Fibroblast of skin of left biceps (primary cell): Measurements from ENCODE around the gene RPS15.
"Not testable (repeated sequence)": the region's sequence is repeated elsewhere in the genome, so short reads cannot be mapped to it uniquely, and the experiment has no call there.

Experiments used
- DNase-seq, 2 experiments: peaks; one replicate each; pipeline ENCODE4 v3.0.0-alpha.2; 2013; ENCODE audit warnings: low read depth in 2 of 2

Gene RPS15

DNA sequence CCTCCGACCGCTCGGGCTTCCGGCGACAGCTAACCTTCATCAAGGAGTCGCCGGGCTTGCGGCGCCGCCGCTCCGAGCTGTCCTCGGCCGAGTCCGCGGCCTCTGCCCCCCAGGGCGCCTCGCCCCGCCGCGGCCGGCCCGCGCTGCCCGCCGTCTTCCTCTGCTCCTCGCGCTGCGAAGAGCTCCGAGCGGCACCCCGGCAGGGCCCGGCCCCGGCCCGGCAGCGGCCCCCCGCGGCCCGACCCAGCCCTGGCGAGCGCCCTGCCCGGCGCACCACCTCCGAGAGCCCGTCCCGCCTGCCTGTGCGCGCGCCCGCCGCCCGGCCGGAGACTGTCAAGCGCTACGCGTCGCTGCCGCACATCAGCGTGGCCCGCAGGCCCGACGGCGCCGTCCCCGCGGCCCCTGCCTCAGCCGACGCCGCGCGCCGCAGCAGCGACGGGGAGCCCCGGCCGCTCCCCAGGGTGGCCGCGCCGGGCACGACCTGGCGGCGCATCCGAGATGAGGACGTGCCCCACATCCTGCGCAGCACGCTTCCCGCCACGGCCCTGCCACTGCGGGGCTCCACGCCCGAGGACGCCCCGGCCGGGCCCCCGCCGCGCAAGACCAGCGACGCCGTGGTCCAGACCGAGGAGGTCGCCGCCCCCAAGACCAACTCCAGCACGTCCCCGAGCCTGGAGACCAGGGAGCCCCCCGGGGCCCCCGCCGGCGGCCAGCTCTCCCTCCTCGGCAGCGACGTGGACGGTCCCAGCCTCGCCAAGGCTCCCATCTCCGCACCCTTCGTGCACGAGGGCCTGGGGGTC lies 31.3 kb downstream of the RPS15 start:
- DNase-seq = no peak

DNA sequence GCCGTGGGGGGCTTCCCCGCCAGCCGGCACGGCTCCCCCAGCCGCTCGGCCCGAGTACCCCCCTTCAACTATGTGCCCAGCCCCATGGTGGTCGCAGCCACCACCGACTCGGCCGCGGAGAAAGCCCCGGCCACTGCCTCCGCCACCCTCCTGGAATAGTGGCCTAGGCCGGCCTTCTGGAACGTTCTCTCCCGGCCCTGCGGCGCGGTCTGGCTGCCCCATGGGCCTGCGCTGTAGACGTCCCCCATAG lies 31.8 kb downstream of the RPS15 start:
- DNase-seq = no peak

DNA sequence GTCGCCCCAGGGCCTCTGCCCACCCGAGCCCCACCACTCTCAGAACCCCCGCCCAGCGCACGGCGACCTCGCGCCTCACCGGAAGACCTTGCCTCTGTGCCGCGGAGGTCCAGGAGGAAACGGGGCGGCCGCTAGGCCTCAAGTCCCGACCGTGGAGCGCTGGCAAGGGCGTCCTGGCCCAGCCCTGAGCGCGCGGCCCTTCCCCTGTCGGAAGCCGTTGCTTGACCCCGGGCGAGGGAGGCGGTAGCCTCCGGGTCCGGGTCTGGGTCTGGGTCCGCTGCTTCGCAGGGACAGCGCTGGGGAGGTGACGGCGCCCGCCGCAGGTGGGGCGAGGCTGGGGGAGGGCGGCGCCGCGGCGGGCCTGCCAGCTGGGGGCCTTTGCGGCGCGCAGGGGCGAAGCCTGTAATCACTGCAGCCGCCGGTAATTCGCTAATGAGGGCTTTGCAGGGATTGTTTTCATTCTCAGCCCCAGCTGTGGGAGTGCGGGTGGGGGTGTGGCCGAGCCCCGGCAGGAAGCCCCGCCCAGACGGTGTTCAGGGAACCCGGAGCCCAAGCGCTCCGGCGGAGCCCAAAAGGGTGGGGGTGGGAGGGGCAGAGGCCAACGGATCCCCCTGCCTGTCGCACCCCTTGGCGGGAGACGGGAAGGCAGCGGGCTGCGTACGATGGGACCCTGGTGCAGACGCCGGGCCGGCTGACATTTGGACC lies 32.3 kb downstream of the RPS15 start:
- no peak for DNase-seq

DNA sequence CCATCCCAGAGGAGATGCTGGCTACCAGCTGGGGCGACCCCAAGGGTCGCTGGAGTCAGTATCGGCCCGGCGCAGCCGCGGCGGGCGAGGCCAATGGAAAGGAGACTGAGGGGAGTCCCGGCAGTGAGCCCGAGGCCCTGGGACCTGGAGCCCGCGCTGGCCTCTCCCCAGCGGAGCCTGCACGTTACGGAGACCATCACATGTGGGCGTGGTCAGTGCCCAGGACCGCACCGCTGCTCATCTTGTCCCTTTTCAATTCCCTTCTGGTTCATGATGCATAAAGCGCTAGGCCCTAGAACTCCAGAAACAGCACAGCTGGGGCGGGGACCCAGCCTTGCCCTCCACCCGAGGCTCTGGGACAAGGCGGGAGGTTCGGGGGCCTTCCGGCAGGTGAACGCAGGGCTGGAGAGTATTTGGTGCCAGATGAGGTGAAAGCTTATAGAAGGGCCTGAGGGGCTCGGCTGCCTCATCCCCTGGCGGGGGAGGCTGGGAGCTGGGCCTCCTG lies 32.9 kb downstream of the RPS15 start:
- no peak for DNase-seq

DNA sequence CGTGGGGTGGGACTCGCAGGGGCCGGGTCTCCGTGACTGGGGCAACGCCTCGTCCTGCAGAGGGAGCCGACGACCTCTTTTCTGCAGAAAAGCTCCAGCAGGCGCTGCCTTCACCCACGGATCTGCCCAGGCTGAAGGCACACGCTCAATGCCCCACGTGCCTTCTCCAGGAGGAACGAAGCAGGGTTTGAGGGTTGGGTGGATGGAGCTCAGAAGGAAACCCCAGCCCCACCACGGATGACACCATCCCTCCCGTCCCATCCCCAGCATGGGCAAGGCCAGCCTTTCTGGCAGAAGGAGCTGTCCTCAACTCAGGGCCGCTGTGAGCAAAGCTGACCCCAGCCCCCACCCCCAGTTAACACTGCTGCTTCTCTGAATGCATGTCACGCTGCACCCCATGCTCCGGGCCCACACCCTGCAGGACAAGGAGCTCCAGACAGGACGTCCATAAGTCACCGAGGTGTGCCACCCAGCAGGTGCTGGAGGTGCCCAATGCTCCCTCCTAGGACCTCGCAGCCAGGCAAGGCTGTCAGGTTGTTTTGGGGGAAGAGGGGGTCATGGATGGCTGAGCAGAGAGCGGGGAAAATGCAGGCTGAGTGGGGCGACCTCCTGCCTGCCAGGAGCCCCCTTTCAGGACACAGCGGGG lies 33.4 kb downstream of the RPS15 start:
- DNase-seq = no peak

DNA sequence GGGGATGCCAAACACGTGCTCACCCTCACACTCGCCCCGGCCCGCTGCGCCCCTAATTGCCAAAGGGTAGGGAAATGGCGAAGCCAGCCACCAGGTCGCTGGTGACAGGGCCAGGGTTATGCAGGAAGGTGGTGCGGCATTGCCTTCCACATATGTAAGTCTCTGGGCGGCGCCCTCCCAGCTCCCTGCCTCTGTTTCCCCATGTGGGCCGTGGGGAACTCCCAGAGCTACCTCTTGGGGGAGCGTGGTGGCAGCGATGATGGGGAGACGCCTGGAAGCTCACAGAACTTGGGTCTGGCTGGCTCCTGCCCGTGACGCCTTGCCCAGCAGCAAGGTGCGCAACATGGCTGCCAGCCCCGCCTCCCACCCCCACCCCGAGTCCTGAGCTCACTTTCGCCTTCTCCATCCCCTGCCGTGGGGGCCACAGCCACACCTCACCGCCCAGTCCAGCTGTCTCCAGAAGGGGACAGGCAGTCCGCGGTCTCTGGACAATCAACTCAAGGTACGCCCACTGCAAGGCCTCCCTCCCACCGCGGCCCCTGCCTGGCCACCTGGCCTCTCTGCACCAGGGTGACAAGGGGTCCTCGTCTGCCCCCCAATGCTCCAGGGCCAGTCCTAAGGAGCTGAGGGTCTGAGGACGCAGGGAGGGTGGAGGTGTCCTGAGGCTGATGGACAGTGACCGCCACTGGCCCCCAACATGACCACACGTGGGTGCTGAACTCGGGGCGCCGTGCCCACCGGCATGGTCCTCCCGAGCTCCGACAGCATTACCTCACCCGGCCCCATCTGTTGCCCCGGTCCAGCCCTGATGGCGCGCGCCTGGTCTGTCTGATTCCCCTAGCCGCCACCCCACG lies 34.3 kb downstream of the RPS15 start:
- DNase-seq = no peak

DNA sequence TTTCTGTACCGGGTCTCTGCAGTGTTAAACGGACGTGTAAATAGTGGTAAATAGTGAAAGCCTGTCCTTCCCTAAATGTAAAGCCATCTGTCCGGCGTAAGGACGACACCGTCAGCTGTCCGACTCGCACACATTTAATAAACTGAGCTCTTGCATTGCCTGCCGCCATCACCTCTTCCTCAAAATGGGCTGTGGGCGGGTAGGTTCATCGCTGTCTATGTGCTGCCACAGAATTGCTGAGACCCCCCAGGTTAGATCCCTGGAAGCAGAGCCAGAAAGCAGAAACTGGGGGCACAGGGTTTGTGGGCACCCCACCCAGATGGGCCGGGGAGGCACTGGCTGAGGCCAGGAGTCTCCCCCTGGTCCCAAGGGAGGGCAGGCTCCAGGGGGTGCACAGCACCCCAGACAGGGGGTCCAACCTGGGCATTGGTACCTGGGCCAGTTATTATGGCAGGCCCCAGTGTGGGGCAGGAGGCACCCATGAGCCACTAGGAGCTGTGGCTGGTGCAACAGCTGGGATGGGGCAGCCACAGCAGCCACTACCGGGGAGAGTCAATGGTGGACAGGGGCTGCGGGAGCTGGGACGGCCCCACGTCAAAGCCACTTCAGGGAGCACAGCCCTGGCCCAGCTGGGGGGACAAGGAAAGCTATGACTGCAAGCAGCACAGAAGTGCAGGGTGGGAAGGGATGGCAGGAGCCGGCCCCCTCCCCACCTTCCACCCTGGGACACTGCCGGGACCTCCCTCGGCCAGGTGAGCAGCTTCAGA lies 35.1 kb downstream of the RPS15 start:
- DNase-seq = no peak

DNA sequence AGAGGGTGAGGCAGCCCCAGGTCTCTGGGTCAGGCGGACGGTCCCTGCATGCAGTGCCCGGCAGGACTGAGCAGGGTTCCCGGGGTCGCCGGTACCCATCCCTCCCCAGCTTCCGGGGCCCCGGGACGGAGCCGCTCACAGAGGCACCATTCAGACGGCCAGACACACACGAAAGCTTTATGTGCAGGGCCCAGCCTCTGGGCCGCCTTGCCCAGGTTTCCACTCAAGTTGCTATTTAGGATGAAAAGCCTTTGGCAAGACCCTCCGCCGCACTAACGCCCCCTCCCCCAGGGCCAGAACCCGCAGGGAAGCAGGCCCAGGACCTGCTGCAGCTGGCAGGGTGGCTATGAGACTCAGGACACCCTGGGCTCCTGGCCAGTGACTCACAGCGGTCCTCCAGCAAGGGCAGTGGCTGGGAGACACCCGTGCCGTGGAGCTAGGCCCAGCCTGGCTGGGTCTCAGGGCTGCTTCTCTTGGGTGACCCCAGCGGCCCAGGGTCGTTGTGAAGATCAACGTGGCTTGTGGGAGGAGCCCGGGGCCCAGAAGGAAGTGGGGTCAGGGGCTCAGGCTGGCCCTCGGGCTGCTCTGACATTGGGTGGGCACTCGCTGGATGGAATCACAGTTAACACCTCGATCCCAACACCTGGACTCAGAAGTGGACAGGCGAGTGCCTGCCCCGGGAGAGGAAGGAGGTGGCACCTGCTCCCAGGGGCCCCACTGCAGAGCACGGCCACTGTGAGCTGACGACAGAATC lies 36.0 kb downstream of the RPS15 start:
- DNase-seq = no peak

DNA sequence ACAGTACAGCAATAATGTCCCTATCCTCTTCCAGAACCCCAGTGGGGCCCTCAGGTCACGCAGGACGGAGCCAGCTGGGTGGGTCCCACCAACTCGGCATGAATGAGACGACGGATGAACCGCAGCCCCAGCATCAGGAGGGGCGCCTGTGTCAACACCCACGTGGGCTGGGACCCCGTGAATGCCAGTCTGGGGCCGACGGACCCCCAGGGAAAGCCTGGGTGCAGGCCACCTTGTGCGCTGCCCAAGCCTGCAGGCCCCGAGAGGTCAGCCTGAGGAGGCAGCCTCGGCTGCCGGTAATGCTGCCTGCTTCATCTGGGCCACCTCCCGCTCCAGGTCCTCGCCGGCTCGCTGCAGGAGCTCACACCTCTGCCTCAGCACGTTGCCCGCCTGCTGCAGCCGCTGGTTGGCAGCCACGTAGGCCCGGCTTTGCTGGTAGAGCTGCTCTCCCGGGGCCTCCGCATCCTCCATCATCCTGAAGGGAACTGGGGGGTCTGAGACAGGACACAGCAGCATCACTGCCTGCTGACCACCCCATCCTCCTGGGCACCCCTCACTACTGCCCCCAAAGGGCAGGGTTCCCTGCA lies 36.7 kb downstream of the RPS15 start:
- no peak for DNase-seq

DNA sequence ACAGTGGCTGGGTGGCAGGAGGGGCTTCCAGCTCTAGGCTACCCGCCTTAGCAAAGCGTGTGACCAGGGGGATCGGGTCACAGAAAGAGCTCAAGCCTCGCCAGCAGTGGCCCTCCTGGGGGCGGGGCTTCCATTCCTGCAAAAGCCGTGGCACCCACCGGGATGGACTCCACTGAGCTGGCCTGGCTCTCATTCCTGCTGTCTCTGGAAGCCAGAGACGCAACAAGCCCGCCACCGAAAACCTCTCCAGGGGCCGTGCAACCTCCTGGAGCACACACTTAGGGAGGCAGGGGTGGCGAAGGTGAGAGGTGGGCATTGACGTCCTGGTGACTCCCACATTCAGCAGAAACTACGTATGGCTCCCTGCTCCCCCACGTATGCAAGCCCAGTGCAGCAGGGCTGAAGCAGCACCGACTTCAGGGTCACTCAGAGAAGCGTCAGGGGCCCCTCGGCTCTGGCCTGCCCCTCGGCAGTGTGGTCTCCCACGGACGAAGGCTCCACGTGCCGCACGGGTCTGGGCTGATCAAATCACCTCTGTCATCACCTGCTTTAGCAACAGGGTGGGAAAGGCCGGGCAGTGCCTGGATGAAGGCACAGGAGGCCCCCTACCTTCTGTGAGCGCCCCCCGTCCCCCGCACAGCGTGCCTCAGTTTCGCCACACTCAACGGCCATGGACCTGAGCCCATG lies 37.7 kb downstream of the RPS15 start:
- no peak for DNase-seq

DNA sequence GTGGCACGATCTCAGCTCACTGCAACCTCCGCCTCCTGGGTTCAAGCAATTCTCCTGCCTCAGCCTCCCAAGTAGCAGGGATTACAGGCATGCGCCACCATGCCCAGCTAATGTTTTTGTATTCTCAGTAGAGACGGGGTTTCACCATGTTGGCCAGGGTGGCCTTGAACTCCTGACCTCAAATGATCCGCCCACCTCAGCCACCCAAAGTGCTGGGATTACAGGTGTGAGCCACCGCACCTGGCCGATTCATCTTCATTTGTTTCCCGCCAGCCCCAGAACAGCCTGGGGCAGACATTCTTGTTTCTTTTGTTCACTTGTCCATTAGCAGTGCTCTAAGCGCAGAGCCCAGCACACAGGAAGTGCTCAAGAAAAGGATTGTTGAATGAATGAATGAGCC lies 38.9 kb downstream of the RPS15 start:
- not testable (repeated sequence) for DNase-seq

DNA sequence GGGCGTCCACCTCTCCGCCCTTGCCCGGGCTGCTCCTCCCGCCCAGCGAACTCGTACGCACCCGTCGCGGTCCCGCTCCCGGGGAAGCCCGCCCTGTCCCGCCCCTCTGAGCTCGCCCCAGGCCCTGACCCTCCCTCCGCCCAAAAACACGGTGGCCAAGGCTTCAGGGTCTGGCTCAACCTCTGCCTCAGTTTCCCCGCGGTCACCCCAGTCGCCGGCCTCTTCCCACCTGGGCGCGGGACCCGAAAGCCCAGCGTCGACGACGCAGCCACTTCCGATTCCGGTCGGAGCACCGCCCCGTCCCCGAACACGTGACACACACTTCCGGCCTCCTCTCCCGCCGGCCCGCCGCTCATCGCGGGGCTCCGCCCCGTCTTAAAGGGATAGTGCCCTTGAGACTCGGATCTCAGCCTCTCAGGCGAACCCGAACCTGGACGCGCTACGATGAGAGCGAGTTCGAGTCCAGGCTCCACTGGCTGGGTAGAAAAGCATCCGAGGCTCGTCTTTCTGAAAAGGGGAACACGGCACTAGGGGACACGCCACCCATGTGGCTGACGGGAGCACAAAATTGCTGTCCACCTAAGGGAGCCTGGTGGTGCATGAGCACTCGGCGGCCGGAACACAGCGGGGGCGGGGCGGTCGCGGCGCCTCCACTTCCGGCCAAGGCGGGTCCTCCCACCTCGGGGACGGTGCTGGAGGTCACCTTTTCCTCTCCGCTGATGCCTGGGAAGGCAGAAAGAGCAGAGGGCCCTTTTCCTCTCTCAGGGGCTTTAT lies 40.9 kb downstream of the RPS15 start, which contains the start of gene C19orf25:
C19orf25 (minus strand) TSS at position 282 of the 774 bp plus-strand sequence. CDS start 312 bp downstream, outside the sequence.
- peak; percentile 75 to 82 for DNase-seq

DNA sequence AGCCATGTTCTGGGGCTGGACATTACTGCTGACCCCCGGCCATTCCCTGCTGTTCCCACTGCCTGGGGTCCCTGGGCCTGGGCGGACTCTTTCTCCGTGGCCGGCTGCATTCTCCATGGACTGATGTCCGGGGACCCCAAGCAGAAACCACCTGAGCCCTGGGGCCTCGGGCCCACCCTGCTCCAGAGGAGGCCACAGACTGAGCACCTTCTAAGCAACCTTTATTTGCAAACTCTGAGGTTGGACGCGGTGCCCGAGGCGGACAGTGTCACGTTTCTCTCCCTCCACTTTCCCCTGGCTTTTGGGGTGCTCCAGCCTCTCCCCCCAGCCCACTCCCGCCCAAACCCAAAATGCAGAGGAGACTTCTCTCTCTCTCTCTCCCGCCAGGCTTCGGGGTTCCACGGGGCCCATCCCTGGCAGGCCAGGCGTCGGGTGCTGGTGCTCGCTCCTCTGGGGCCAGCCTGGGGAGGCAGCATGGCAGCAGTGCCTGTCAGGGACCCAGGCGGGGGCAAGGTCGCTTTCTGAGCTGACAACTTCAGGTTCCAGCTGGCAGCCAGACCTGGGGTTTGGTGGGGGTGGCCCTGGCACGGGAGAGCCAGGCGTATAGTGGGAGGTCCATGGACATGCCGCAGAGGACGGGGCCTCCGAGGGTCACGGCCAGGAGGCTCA lies 43.2 kb downstream of the RPS15 start:
- DNase-seq = no peak

DNA sequence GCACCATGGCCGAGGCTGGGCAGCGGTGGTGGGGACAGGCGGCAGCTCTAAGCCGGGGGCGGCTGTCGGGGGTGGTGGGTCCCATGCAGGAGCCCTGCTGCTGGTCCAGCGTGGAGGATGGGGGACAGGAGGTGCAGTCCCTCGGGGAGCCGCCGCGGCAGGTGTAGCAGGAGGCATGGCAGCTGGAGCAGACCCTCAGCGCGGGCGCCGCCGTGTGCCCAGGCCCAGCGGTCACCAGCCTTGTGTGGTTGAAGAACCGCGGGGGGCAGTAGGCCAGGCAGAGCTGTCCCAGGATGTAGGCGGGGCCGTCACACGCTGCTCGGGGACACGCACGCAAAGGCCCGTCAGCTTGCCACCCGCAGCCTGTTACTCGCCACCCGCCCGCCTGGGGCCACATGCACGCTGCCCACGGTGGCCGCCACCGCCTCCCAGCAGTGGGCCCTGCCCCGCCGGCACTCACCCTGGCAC lies 43.7 kb downstream of the RPS15 start:
- DNase-seq = no peak

DNA sequence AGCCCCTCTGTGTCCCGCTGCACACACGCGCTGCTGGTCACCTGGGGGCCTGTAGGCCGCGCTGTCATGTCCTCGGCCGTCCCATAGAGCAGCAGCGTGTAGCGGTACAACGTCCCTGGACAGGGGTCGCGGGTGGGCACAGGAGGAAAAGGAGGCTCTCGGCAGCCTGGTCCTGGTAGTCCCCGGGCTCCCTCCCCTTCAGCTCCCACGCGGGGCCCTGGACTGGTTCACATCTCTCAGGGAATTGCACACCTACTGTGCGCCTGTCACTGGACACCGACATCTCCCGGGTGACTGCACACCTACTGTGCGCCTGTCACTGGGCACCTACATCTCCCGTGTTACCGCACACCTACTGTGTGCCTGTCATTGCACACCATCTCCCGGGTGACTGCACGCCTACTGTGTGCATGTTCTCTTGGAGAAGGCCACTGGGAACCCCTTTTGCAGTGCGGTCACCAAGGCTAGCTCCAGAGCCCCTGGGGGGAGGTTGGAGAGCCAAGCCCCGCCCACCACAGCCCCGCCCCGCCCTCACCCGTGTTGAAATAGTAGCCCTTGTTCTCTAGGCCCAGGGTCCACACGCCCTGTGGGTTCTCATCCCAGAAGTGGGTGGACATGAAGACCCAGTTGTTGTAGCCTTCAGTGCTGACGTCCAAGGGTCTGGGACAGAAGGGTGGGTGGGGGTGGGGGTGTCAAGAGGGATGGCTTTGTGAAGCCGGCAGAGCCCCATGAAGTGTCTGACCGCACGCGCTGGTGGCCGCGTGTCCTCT lies 44.4 kb downstream of the RPS15 start:
- no peak for DNase-seq

DNA sequence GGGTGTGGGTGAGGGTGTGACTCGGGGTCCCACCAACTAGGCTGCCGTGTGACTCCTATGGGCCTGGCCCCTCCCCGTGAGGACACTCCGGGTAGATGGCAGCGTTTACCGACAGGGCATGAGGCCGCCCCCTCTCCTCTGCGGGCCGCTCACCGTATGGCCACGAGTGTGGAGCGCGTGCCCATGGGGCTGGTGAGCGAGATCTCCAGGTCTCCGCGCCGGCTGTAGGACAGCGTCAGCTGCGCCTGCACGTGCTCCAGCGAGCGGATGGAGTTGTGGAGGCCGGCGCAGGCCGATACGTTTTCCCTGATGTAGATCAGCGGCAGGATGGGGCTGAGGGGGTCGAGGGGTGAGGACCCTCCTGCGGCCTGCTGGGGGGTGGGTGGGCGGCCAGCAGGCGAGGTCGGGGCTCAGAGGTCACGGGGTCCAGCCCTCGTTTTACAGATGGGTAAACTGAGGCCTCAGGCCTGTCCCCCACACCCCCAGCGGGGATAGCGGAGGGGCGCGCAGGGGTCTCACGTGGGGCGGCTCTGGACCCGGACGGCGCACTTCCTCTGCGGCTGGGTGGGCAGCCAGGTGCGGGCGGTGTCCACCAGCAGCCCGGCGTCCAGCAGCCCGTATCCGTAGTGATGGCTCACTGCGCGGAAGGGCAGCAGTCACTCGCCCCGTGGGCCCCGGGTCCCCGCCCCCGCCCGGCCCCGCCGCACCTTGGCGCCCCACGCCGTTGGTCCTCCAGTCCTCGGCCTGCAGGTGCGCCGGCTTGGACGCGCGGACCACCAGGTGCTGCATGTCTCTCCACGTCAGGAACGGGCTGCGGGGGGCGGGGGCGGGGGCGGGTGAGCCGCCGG lies 45.2 kb downstream of the RPS15 start:
- DNase-seq = no peak
